Mesenchymal stem cell (in vitro differentiated cells and primary cell): Measurements from ENCODE around the gene OAS1.

Experiments used
- DNase-seq: peaks from one replicate; pipeline ENCODE4 v3.0.0-alpha.2; 2013
- H2AFZ ChIP-seq: one replicate; pipeline ENCODE4 v1.6.1; 2013; ENCODE audit warnings: low read depth, mild to moderate bottlenecking, control low read depth, inconsistent platforms, low read length, moderate library complexity
- H2AK5ac ChIP-seq: 2 replicates; pipeline ENCODE4 v1.6.1; 2013; ENCODE audit warnings: low read length, moderate library complexity, mild to moderate bottlenecking, inconsistent platforms; ENCODE audit not compliant: severe bottlenecking
- H2BK120ac ChIP-seq: one replicate; pipeline ENCODE4 v1.6.1; 2013; ENCODE audit warnings: low read depth, mild to moderate bottlenecking, inconsistent platforms, low read length, moderate library complexity
- H2BK12ac ChIP-seq, 2 experiments: one replicate each; pipeline ENCODE4 v1.6.1; 2013; ENCODE audit warnings: inconsistent platforms in 2 of 2, low read length in 2 of 2, mild to moderate bottlenecking in 2 of 2, moderate library complexity in 2 of 2, control low read depth in 1 of 2
- H2BK15ac ChIP-seq: one replicate; pipeline ENCODE4 v1.6.1; 2013; ENCODE audit warnings: mild to moderate bottlenecking, low read depth, inconsistent platforms; ENCODE audit not compliant: poor library complexity, severe bottlenecking
- H2BK5ac ChIP-seq: 2 replicates; pipeline ENCODE4 v1.6.1; 2013; ENCODE audit warnings: low read depth, mild to moderate bottlenecking, low read length, control low read depth, inconsistent platforms; ENCODE audit not compliant: poor library complexity, severe bottlenecking
- H3K14ac ChIP-seq, 2 experiments: one replicate each; pipeline ENCODE4 v1.6.1; 2013; ENCODE audit warnings: inconsistent platforms in 2 of 2, low read length in 2 of 2, control low read depth in 1 of 2, mild to moderate bottlenecking in 1 of 2, moderate library complexity in 1 of 2
- H3K18ac ChIP-seq, 2 experiments: one replicate each; pipeline ENCODE4 v1.6.1; 2013; ENCODE audit warnings: inconsistent platforms in 2 of 2, low read length in 2 of 2, control low read depth in 1 of 2, low read depth in 1 of 2, mild to moderate bottlenecking in 1 of 2
- H3K23ac ChIP-seq, 2 experiments: one replicate each; pipeline ENCODE4 v1.6.1; 2013; ENCODE audit warnings: inconsistent platforms in 2 of 2, low read length in 2 of 2, mild to moderate bottlenecking in 2 of 2, moderate library complexity in 2 of 2, control low read depth in 1 of 2
- H3K27ac ChIP-seq: 2 replicates; pipeline ENCODE4 v1.5.1; 2013; ENCODE audit warnings: mild to moderate bottlenecking, moderate library complexity, low read length, control low read depth, inconsistent platforms; ENCODE audit not compliant: poor library complexity, severe bottlenecking
- H3K27me3 ChIP-seq, 2 experiments: 2 replicates each; pipeline versions ENCODE4 v1.6.1 to v1.7.0; 2013; ENCODE audit warnings: low read length in 2 of 2, mild to moderate bottlenecking in 2 of 2, moderate library complexity in 2 of 2, control low read depth in 1 of 2, inconsistent platforms in 1 of 2; ENCODE audit not compliant: control insufficient read depth in 1 of 2, insufficient read depth in 1 of 2
- H3K36me3 ChIP-seq, 2 experiments: 2 replicates each; pipeline versions ENCODE4 v1.6.1 to v1.7.0; 2013; ENCODE audit warnings: low read length in 2 of 2, control low read depth in 1 of 2, inconsistent platforms in 1 of 2, low read depth in 1 of 2, mild to moderate bottlenecking in 1 of 2; ENCODE audit not compliant: insufficient read depth in 2 of 2, control insufficient read depth in 1 of 2
- H3K4ac ChIP-seq, 2 experiments: one replicate each; pipeline ENCODE4 v1.6.1; 2013; ENCODE audit warnings: inconsistent platforms in 2 of 2, low read length in 2 of 2, mild to moderate bottlenecking in 2 of 2, moderate library complexity in 2 of 2, control low read depth in 1 of 2, low read depth in 1 of 2
- H3K4me1 ChIP-seq: 2 replicates; pipeline ENCODE4 v1.6.1; 2013; ENCODE audit warnings: low read depth, low read length, control low read depth; ENCODE audit not compliant: control insufficient read depth, insufficient read depth
- H3K4me2 ChIP-seq: 2 replicates; pipeline ENCODE4 v1.6.1; 2013; ENCODE audit warnings: low read length, mild to moderate bottlenecking, inconsistent platforms; ENCODE audit not compliant: poor library complexity, severe bottlenecking
- H3K4me3 ChIP-seq, 2 experiments: 2 replicates each; pipeline versions ENCODE4 v1.5.1 to v1.7.0; 2013; ENCODE audit warnings: low read length in 2 of 2, mild to moderate bottlenecking in 2 of 2, control low read depth in 1 of 2, low read depth in 1 of 2; ENCODE audit not compliant: insufficient read depth in 1 of 2
- H3K79me1 ChIP-seq: replicated peaks from 2 replicates; pipeline ENCODE4 v1.6.1; 2013; ENCODE audit warnings: mild to moderate bottlenecking, control low read depth, low read length, inconsistent platforms; ENCODE audit not compliant: poor library complexity, severe bottlenecking
- H3K9ac ChIP-seq: 2 replicates; pipeline ENCODE4 v1.7.0; 2013; ENCODE audit warnings: mild to moderate bottlenecking, low read length, moderate library complexity
- H3K9me3 ChIP-seq: 2 replicates; pipeline ENCODE4 v1.7.0; 2013; ENCODE audit warnings: mild to moderate bottlenecking, low read length; ENCODE audit not compliant: control insufficient read depth
- H4K8ac ChIP-seq: one replicate; pipeline ENCODE4 v1.6.1; 2013; ENCODE audit warnings: inconsistent platforms, mild to moderate bottlenecking, low read length, moderate library complexity
- H4K91ac ChIP-seq: one replicate; pipeline ENCODE4 v1.6.1; 2013; ENCODE audit warnings: mild to moderate bottlenecking, low read length, inconsistent platforms
- WGBS: methylation state at CpG from one replicate; pipeline ENCODE4 v1.1.7; 2013; ENCODE audit warnings: mixed read lengths; 5-methylcytosine and 5-hydroxymethylcytosine counted together

Gene OAS1

DNA sequence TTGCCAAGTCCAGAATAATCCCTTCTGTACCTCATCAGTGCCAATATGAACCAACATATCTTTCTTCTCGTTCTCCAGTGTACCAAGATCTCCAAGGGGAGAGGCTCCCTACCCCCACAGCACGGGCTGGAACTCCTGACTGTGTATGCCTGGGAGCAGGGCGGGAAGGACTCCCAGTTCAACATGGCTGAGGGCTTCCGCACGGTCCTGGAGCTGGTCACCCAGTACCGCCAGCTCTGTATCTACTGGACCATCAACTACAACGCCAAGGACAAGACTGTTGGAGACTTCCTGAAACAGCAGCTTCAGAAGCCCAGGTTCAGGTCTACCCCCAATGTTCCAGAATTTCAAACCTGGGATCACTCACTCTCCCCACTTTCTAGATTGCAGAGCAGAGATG lies 61.1 kb downstream of the OAS1 start:
- H3K9me3 ChIP-seq, result no peaks in the 10 kb centered on the region
- no peak overlapping the region for H2BK5ac ChIP-seq
- H3K4me3 ChIP-seq, result no peak overlapping the region
- no peak overlapping the region for H2BK15ac ChIP-seq
- H2BK120ac ChIP-seq, result no peak overlapping the region
- no peaks in the 10 kb centered on the region for H3K27me3 ChIP-seq
- no peak overlapping the region for H2AFZ ChIP-seq
- no peak overlapping the region for H3K14ac ChIP-seq
- H3K4me2 ChIP-seq, result no peak overlapping the region
- H2BK12ac ChIP-seq, result no peak overlapping the region
- DNase-seq, result no peak
- no peak overlapping the region for H3K18ac ChIP-seq
- H3K36me3 ChIP-seq, result peaks cover 29 to 69% of the 10 kb centered on the region in 2 experiments
- 89% methylated on average over 7 of the region's 7 CpGs for WGBS
- no peak overlapping the region for H4K8ac ChIP-seq
- H3K23ac ChIP-seq, result no peak overlapping the region
- H4K91ac ChIP-seq, result no peak overlapping the region
- no peak overlapping the region for H3K27ac ChIP-seq
- no peaks in the 10 kb centered on the region for H3K4me1 ChIP-seq
- no peak overlapping the region for H2AK5ac ChIP-seq
- H3K4ac ChIP-seq, result no peak overlapping the region
- H3K79me1 ChIP-seq, result no peaks in the 10 kb centered on the region
- H3K9ac ChIP-seq, result no peak overlapping the region
